HEK293 (cell line): ENCODE data around the gene CEBPE.

ENCODE experiments used
- CTCF ChIA-PET: fragments of 350-600 bp; formaldehyde crosslinking; extraction: SDS; loops from one replicate; lab custom pipeline; 2021; ENCODE audit warnings: antibody characterized with exemption; lab: Yijun Ruan, JAX
- POLR2A ChIA-PET: fragments of 300-600 bp; formaldehyde crosslinking; extraction: SDS; loops from one replicate; lab custom pipeline; 2020; ENCODE audit warnings: antibody characterized with exemption, inconsistent platforms; lab: Yijun Ruan, JAX
- H3K27ac ChIP-seq: fragments of 200-500 bp; sonication (Bioruptor generic); 2 replicates; pipeline ENCODE4 v1.5.1; 2014; ENCODE audit warnings: low read depth, low read length, control low read depth, inconsistent platforms; ENCODE audit errors: extremely low read depth
- H3K36me3 ChIP-seq, 2 experiments: fragments of 200-500 bp in 1 of 2; sonication (Bioruptor generic) in 1 of 2; 1 replicate in 1 of 2; 2 replicates in 1 of 2; pipeline ENCODE4 v1.5.1; 2014 to 2017; ENCODE audit warnings: inconsistent platforms in 2 of 2, low read length in 2 of 2; ENCODE audit not compliant: control insufficient read depth in 2 of 2, insufficient read depth in 1 of 2
- H3K4me1 ChIP-seq: fragments of 200-500 bp; sonication (Bioruptor generic); 2 replicates; pipeline ENCODE4 v1.5.1; 2014; ENCODE audit warnings: mild to moderate bottlenecking, low read length, inconsistent platforms; ENCODE audit not compliant: control insufficient read depth, insufficient read depth
- H3K4me3 ChIP-seq: 2 replicates; pipeline ENCODE4 v1.5.1; 2011; ENCODE audit warnings: low read depth, mild to moderate bottlenecking, control low read depth, low read length, moderate library complexity
- H3K9me3 ChIP-seq: fragments of 200-500 bp; sonication (Bioruptor generic); 2 replicates; pipeline ENCODE4 v1.5.1; 2014; ENCODE audit warnings: low read depth, low read length, inconsistent platforms; ENCODE audit not compliant: control insufficient read depth, insufficient read depth
- EGR2 ChIP-seq: fragments of 450-650 bp; formaldehyde crosslinking; IDR thresholded peaks from 2 replicates; pipeline ENCODE4 v1.5.1; 2016; ENCODE audit warnings: low read depth, missing biosample characterization, missing genetic modification characterization
- HOXA7 ChIP-seq: sonication (generic); formaldehyde crosslinking; IDR thresholded peaks from 2 replicates; pipeline ENCODE4 v1.8.1; 2022; ENCODE audit warnings: missing genetic modification reagents, borderline replicate concordance
- OSR2 ChIP-seq: fragments of 450-650 bp; formaldehyde crosslinking; IDR thresholded peaks from 2 replicates; pipeline ENCODE4 v1.5.1; 2016; ENCODE audit warnings: missing biosample characterization, missing genetic modification characterization
- OVOL3 ChIP-seq: fragments of 450-650 bp; formaldehyde crosslinking; IDR thresholded peaks from 2 replicates; pipeline ENCODE4 v1.5.1; 2016; ENCODE audit warnings: missing biosample characterization, missing genetic modification characterization
- SALL2 ChIP-seq: fragments of 450-650 bp; formaldehyde crosslinking; IDR thresholded peaks from 2 replicates; pipeline ENCODE4 v1.5.0; 2017; ENCODE audit warnings: missing biosample characterization, mild to moderate bottlenecking, missing genetic modification characterization, borderline replicate concordance
- ZEB2 ChIP-seq: fragments of 450-650 bp; formaldehyde crosslinking; IDR thresholded peaks from 2 replicates; pipeline ENCODE4 v1.5.1; 2016; ENCODE audit warnings: missing biosample characterization, missing genetic modification characterization
- ZFP69B ChIP-seq: fragments of 450-650 bp; formaldehyde crosslinking; IDR thresholded peaks from 2 replicates; pipeline ENCODE4 v1.5.1; 2016; ENCODE audit warnings: missing biosample characterization, missing genetic modification characterization
- ZNF10 ChIP-seq: fragments of 450-650 bp; formaldehyde crosslinking; IDR thresholded peaks from 2 replicates; pipeline ENCODE4 v1.5.1; 2017; ENCODE audit warnings: missing biosample characterization, missing genetic modification characterization
- ZNF132 ChIP-seq: fragments of 450-650 bp; formaldehyde crosslinking; IDR thresholded peaks from 2 replicates; pipeline ENCODE4 v1.5.1; 2017; ENCODE audit warnings: missing biosample characterization, missing genetic modification characterization, borderline replicate concordance
- ZNF169 ChIP-seq: fragments of 450-650 bp; formaldehyde crosslinking; IDR thresholded peaks from 2 replicates; pipeline ENCODE4 v1.5.1; 2016; ENCODE audit warnings: missing biosample characterization, missing genetic modification characterization
- ZNF174 ChIP-seq: fragments of 450-650 bp; formaldehyde crosslinking; IDR thresholded peaks from 2 replicates; pipeline ENCODE4 v1.5.0; 2017; ENCODE audit warnings: missing biosample characterization, mild to moderate bottlenecking, missing genetic modification characterization
- ZNF175 ChIP-seq: fragments of 450-650 bp; formaldehyde crosslinking; IDR thresholded peaks from 2 replicates; pipeline ENCODE4 v1.5.1; 2016; ENCODE audit warnings: missing biosample characterization, missing genetic modification characterization
- ZNF19 ChIP-seq: fragments of 450-650 bp; formaldehyde crosslinking; IDR thresholded peaks from 2 replicates; pipeline ENCODE4; 2016; ENCODE audit warnings: missing biosample characterization, missing genetic modification characterization, low read depth
- ZNF248 ChIP-seq: fragments of 450-650 bp; formaldehyde crosslinking; IDR thresholded peaks from 2 replicates; pipeline ENCODE4 v1.5.1; 2017; ENCODE audit warnings: missing biosample characterization, missing genetic modification characterization
- ZNF266 ChIP-seq: fragments of 450-650 bp; formaldehyde crosslinking; IDR thresholded peaks from 2 replicates; pipeline ENCODE4 v1.5.1; 2016; ENCODE audit warnings: missing biosample characterization, missing genetic modification characterization, low read depth
- ZNF311 ChIP-seq: fragments of 450-650 bp; formaldehyde crosslinking; IDR thresholded peaks from 2 replicates; pipeline ENCODE4 v1.5.1; 2017; ENCODE audit warnings: missing biosample characterization, missing genetic modification characterization, borderline replicate concordance
- ZNF335 ChIP-seq: fragments of 450-650 bp; formaldehyde crosslinking; conservative IDR thresholded peaks from 2 replicates; pipeline ENCODE4 v1.5.1; 2016; ENCODE audit warnings: missing biosample characterization, missing genetic modification characterization
- ZNF416 ChIP-seq: fragments of 450-650 bp; formaldehyde crosslinking; IDR thresholded peaks from 2 replicates; pipeline ENCODE4 v1.5.1; 2016; ENCODE audit warnings: missing biosample characterization, missing genetic modification characterization
- ZNF433 ChIP-seq: fragments of 450-650 bp; formaldehyde crosslinking; IDR thresholded peaks from 2 replicates; pipeline ENCODE4 v1.5.1; 2016; ENCODE audit warnings: missing biosample characterization, missing genetic modification characterization, low read depth
- ZNF510 ChIP-seq: fragments of 450-650 bp; formaldehyde crosslinking; IDR thresholded peaks from 2 replicates; pipeline ENCODE4 v1.5.1; 2018; ENCODE audit warnings: mild to moderate bottlenecking, missing genetic modification characterization, missing biosample characterization; ENCODE audit not compliant: insufficient replicate concordance
- ZNF555 ChIP-seq: fragments of 450-650 bp; formaldehyde crosslinking; conservative IDR thresholded peaks from 2 replicates; pipeline ENCODE4 v1.5.1; 2017; ENCODE audit warnings: missing biosample characterization, mild to moderate bottlenecking, missing genetic modification characterization, inconsistent platforms
- ZNF610 ChIP-seq: fragments of 450-650 bp; formaldehyde crosslinking; IDR thresholded peaks from 2 replicates; pipeline ENCODE4 v1.5.1; 2016; ENCODE audit warnings: missing biosample characterization, missing genetic modification characterization, borderline replicate concordance
- ZNF626 ChIP-seq: fragments of 450-650 bp; sonication (Bioruptor Pico); formaldehyde crosslinking; IDR thresholded peaks from 2 replicates; pipeline ENCODE4 v1.5.1; 2018; ENCODE audit warnings: missing biosample characterization, missing genetic modification characterization, inconsistent platforms
- ZNF629 ChIP-seq: fragments of 450-650 bp; formaldehyde crosslinking; IDR thresholded peaks from 2 replicates; pipeline ENCODE4 v1.5.1; 2017; ENCODE audit warnings: missing biosample characterization, missing genetic modification characterization
- ZNF660 ChIP-seq: fragments of 450-650 bp; IDR thresholded peaks from 2 replicates; pipeline ENCODE4 v1.5.1; 2018; ENCODE audit warnings: missing biosample characterization, mild to moderate bottlenecking, missing genetic modification characterization
- ZNF701 ChIP-seq: fragments of 450-650 bp; formaldehyde crosslinking; IDR thresholded peaks from 2 replicates; pipeline ENCODE4 v1.5.1; 2016; ENCODE audit warnings: missing biosample characterization, missing genetic modification characterization
- ZNF777 ChIP-seq: fragments of 450-650 bp; formaldehyde crosslinking; IDR thresholded peaks from 2 replicates; pipeline ENCODE4 v1.5.1; 2017; ENCODE audit warnings: missing biosample characterization, missing genetic modification characterization, borderline replicate concordance
- TF ChIP-seq, protein P1 (sequence below): fragments of 450-650 bp; formaldehyde crosslinking; IDR thresholded peaks from 2 replicates; pipeline ENCODE4 v1.5.1; 2016; ENCODE audit warnings: missing biosample characterization, missing genetic modification characterization
- TF ChIP-seq, protein P2 (sequence below): fragments of 450-650 bp; IDR thresholded peaks from 2 replicates; pipeline ENCODE4 v1.5.1; 2018; ENCODE audit warnings: missing biosample characterization, missing genetic modification characterization
- TF ChIP-seq, protein P3 (sequence below): fragments of 450-650 bp; formaldehyde crosslinking; IDR thresholded peaks from 2 replicates; pipeline ENCODE4 v1.5.1; 2016; ENCODE audit warnings: missing biosample characterization, missing genetic modification characterization, borderline replicate concordance
- TF ChIP-seq, protein P4 (sequence below): fragments of 450-650 bp; formaldehyde crosslinking; IDR thresholded peaks from 2 replicates; pipeline ENCODE4 v1.5.1; 2016; ENCODE audit warnings: missing biosample characterization, missing genetic modification characterization

CEBPE gene

DNA sequence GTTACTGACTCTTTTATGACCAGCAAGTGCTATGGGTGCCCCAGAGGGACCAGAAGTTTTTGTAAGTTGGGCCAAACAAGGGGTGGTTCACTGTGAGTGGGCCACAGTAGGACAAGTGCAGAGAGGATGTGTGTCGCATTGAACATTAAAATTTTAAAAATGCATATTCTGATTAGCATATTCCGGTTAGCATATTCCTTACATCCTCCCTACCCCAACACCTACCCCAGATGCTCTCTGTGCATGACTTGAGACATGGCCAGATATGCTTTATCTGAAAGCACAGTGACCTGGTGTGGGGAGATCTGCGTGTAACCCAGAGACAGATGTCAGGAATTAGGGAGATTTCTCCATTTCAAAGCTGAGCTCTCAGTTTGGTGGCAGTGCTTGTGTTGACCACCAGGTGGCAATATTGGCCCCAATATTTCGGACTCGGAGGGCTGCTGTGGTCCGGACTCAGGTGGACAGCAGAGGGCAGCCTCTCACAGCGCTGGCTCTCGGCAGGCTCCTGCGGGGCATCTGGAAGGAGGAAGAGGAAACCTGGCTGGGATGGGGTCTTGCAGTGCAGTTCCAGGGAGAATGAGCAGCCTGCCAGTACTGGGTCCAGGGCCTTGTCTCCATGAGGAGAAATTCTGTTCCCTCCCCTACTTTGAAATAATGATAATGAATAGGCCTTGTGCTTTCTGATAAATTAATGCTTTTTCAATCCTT is 1.6 kb upstream of the CEBPE start:
- no peak overlapping the region for H3K4me3 ChIP-seq
- POLR2A ChIA-PET = interaction anchor here (0.7 to 1.6 kb wide), 4 partner anchors 8 to 63 kb away, joined by 4 to 7 read pairs (median 4); partner anchors contain the start of genes ACIN1, C14orf119 and SLC7A8
- CTCF ChIA-PET = interaction anchor here (0.5 to 11.2 kb wide), 65 partner anchors 9 to 831 kb away, joined by 3 to 424 read pairs (median 4); partner anchors contain the start of genes ACIN1, C14orf119, HOMEZ and PPP1R3E
- no peaks in the 10 kb centered on the region for H3K9me3 ChIP-seq
- H3K36me3 ChIP-seq = no peaks in the 10 kb centered on the region
- H3K27ac ChIP-seq = no peak overlapping the region
- H3K4me1 ChIP-seq = no peaks in the 10 kb centered on the region
- TF ChIP-seq ZNF555 (tag by site-specific recombination) (no peak), ZNF335 (tag by site-specific recombination) (no peak), EGR2 (tag by site-specific recombination) (no peak), ZNF629 (tag by site-specific recombination) (0 out of 2 replicates have a peak, but pooled peaks have one; percentile 35), ZEB2 (tag by site-specific recombination) (0 out of 2 replicates have a peak, but pooled peaks have one; percentile 34), ZNF626 (no peak), ZNF701 (tag by site-specific recombination) (no peak), ZNF266 (tag by site-specific recombination) (no peak), ZNF311 (tag by site-specific recombination) (no peak), ZNF510 (no peak), ZNF132 (tag by site-specific recombination) (no peak), SALL2 (tag by site-specific recombination) (no peak), ZNF175 (tag by site-specific recombination) (no peak), ZNF433 (tag by site-specific recombination) (no peak), OVOL3 (tag by site-specific recombination) (no peak), ZNF10 (tag by site-specific recombination) (no peak), ZNF610 (tag by site-specific recombination) (no peak), OSR2 (tag by site-specific recombination) (no peak), ZNF248 (tag by site-specific recombination) (no peak), ZNF174 (tag by site-specific recombination) (no peak), ZNF660 (tag by site-specific recombination) (no peak), ZFP69B (no peak), HOXA7 (CRISPR knock-in tag) (no peak), ZNF19 (tag by site-specific recombination) (no peak), ZNF169 (tag by site-specific recombination) (no peak), ZNF777 (tag by site-specific recombination) (no peak), ZNF416 (tag by site-specific recombination) (no peak)
- TF ChIP-seq, protein P1, sequence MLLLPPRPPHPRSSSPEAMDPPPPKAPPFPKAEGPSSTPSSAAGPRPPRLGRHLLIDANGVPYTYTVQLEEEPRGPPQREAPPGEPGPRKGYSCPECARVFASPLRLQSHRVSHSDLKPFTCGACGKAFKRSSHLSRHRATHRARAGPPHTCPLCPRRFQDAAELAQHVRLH (tag by site-specific recombination) = no peak
- TF ChIP-seq, protein P2, sequence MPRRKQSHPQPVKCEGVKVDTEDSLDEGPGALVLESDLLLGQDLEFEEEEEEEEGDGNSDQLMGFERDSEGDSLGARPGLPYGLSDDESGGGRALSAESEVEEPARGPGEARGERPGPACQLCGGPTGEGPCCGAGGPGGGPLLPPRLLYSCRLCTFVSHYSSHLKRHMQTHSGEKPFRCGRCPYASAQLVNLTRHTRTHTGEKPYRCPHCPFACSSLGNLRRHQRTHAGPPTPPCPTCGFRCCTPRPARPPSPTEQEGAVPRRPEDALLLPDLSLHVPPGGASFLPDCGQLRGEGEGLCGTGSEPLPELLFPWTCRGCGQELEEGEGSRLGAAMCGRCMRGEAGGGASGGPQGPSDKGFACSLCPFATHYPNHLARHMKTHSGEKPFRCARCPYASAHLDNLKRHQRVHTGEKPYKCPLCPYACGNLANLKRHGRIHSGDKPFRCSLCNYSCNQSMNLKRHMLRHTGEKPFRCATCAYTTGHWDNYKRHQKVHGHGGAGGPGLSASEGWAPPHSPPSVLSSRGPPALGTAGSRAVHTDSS (tag by site-specific recombination) = 0 out of 2 replicates have a peak, but pooled peaks have one; percentile 8
- TF ChIP-seq, protein P3, sequence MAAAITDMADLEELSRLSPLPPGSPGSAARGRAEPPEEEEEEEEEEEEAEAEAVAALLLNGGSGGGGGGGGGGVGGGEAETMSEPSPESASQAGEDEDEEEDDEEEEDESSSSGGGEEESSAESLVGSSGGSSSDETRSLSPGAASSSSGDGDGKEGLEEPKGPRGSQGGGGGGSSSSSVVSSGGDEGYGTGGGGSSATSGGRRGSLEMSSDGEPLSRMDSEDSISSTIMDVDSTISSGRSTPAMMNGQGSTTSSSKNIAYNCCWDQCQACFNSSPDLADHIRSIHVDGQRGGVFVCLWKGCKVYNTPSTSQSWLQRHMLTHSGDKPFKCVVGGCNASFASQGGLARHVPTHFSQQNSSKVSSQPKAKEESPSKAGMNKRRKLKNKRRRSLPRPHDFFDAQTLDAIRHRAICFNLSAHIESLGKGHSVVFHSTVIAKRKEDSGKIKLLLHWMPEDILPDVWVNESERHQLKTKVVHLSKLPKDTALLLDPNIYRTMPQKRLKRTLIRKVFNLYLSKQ (tag by site-specific recombination) = no peak
- TF ChIP-seq, protein P4, sequence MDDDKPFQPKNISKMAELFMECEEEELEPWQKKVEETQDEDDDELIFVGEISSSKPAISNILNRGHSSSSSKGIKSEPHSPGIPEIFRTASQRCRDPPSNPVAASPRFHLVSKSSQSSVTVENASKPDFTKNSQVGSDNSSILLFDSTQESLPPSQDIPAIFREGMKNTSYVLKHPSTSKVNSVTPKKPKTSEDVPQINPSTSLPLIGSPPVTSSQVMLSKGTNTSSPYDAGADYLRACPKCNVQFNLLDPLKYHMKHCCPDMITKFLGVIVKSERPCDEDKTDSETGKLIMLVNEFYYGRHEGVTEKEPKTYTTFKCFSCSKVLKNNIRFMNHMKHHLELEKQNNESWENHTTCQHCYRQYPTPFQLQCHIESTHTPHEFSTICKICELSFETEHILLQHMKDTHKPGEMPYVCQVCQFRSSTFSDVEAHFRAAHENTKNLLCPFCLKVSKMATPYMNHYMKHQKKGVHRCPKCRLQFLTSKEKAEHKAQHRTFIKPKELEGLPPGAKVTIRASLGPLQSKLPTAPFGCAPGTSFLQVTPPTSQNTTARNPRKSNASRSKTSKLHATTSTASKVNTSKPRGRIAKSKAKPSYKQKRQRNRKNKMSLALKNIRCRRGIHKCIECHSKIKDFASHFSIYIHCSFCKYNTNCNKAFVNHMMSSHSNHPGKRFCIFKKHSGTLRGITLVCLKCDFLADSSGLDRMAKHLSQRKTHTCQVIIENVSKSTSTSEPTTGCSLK (tag by site-specific recombination) = no peak
